ENCODE results near the gene PTPRE. TPM values are rescaled to one million over a fixed set of nuclear protein-coding genes. Genes with fewer than 3 reads are reported as not detected.
A peak's percentile ranks its signal among the peaks of the same experiment; 100 is the strongest.

Gene PTPRE
- total and polyA plus RNA-seq, 10 of the 15 experiments (the other 5 are each of a cell fraction or from before 2014, with no cell fraction given): 2.9 to 7.6 (median 5.8) TPM

GRCh38 chr10:127944256-127944655 lies 37.4 kb downstream of the PTPRE start (continued):
- TF ChIP-seq E4F1 (IDR thresholded peaks at IDR 0.05; ENCODE audit: borderline replicate concordance, partially characterized antibody) (no peak), ZNF687 (IDR thresholded peaks at IDR 0.05) (no peak)

- H3K27ac ChIP-seq (ENCODE audit: control insufficient read depth, insufficient read depth): no peak overlapping the region
- no peak overlapping the region for H3K4me3 ChIP-seq
- peak; percentile 16 for TF ChIP-seq MEF2B (IDR thresholded peaks at IDR 0.05; ENCODE audit: partially characterized antibody, poor library complexity, severe bottlenecking)
- TF ChIP-seq SMAD1 (IDR thresholded peaks at IDR 0.05; ENCODE audit: low read depth, partially characterized antibody): no peak
- intact Hi-C loops (cut with micrococcal nuclease; ENCODE audit: unreplicated experiment): no loop called here
- no peaks in the 10 kb centered on the region for H3K27me3 ChIP-seq (replicated peaks in 1 of 2; ENCODE audit: control insufficient read depth in 2 of 2, insufficient read depth in 2 of 2, low read length in 1 of 2)
- RAD21 ChIA-PET (ENCODE audit: unreplicated experiment): no interaction called here
- H2AFZ ChIP-seq (ENCODE audit: control insufficient read depth, low read depth, low read length): no peak overlapping the region
- H3K36me3 ChIP-seq (ENCODE audit: control insufficient read depth in 2 of 2, insufficient read depth in 2 of 2, low read length in 1 of 2): no peaks in the 10 kb centered on the region
- FAIRE-seq (no peak), DNase-seq (ENCODE audit: low read depth, low spot score) (no peak), ATAC-seq (no peak)
- H3K79me2 ChIP-seq (ENCODE audit: control insufficient read depth, insufficient read depth, low read length): no peaks in the 10 kb centered on the region
- H3K9me3 ChIP-seq (replicated peaks; ENCODE audit: control insufficient read depth, insufficient read depth, low read length): no peaks in the 10 kb centered on the region
- in situ Hi-C loops (cut with MboI): no loop called here
- POLR2A ChIA-PET: no interaction called here
- BruUV-seq (replicated peaks): no TSS peak
- WGBS (ENCODE audit: insufficient coverage, insufficient replicate concordance, low lambda C conversion rate, missing lambda C conversion rate): 0% methylated on average over 2 of the region's 2 CpGs
- CTCF ChIA-PET: no interaction called here
- H3K4me2 ChIP-seq (ENCODE audit: control insufficient read depth, insufficient read depth): no peak overlapping the region
- no peak overlapping the region for H3K9ac ChIP-seq (ENCODE audit: control insufficient read depth, insufficient read depth, low read length)
- SMC1A ChIA-PET (ENCODE audit: uncharacterized antibody, unreplicated experiment): no interaction called here
- no peaks in the 10 kb centered on the region for H3K4me1 ChIP-seq (ENCODE audit: control insufficient read depth, insufficient read depth, low read length)
- H4K20me1 ChIP-seq (ENCODE audit: control insufficient read depth, insufficient read depth): no peaks in the 10 kb centered on the region
Measured at GRCh38 chr10:127945341-127945758, 38.4 kb downstream of the PTPRE start.
